ENCODE data around the gene TXNDC2. TPM values are rescaled to one million over a fixed set of nuclear protein-coding genes. Genes with fewer than 3 reads are reported as not detected.

The TXNDC2 gene
- total and polyA plus RNA-seq, 2 donors (not counting 1 experiment from before 2014, with no cell fraction given): 0.15 TPM; not detected in 1

GRCh38 chr18:9918016-9918680 is 32.4 kb downstream of the TXNDC2 start:
- Histone ChIP-seq H3K9me3 (ENCODE audit: control insufficient read depth, insufficient read depth, low read depth, low read length) (no peaks in the 10 kb centered on the region), H3K27ac (ENCODE audit: insufficient read depth, low read length) (no peak overlapping the region), H3K4me2 (ENCODE audit: extremely low read depth, insufficient read depth, low read length) (peak overlapping the region; percentile 11), H3K79me2 (ENCODE audit: control insufficient read depth, insufficient read depth, low read length) (peaks cover 91% of the 10 kb centered on the region), H3K36me3 (ENCODE audit: control insufficient read depth, insufficient read depth, low read length) (no peaks in the 10 kb centered on the region), H4K20me1 (ENCODE audit: control insufficient read depth, extremely low read depth, insufficient read depth, low read length) (peaks cover 29% of the 10 kb centered on the region), H2AFZ (ENCODE audit: low read length) (no peak overlapping the region), H3K27me3 (ENCODE audit: control insufficient read depth, insufficient read depth, low read length) (no peaks in the 10 kb centered on the region), H3K9ac (ENCODE audit: insufficient read depth, low read length) (no peak overlapping the region), H3K4me1 (ENCODE audit: control insufficient read depth, extremely low read depth, insufficient read depth, low read length) (peaks cover 10% of the 10 kb centered on the region), H3K4me3 (replicated peaks in 1 of 4; ENCODE audit: control extremely low read depth in 1 of 4, insufficient read depth in 1 of 4, low read depth in 3 of 4, low read length in 4 of 4) (peak overlapping the region in 1 of 4 experiments; percentile 18)
- peak in 1 of 2 donors; percentile 59 for DNase-seq (ENCODE audit: low read depth in 2 of 2)
- TF ChIP-seq EZH2 (IDR thresholded peaks at IDR 0.05; ENCODE audit: low read length, missing control alignments): no peak

DNA sequence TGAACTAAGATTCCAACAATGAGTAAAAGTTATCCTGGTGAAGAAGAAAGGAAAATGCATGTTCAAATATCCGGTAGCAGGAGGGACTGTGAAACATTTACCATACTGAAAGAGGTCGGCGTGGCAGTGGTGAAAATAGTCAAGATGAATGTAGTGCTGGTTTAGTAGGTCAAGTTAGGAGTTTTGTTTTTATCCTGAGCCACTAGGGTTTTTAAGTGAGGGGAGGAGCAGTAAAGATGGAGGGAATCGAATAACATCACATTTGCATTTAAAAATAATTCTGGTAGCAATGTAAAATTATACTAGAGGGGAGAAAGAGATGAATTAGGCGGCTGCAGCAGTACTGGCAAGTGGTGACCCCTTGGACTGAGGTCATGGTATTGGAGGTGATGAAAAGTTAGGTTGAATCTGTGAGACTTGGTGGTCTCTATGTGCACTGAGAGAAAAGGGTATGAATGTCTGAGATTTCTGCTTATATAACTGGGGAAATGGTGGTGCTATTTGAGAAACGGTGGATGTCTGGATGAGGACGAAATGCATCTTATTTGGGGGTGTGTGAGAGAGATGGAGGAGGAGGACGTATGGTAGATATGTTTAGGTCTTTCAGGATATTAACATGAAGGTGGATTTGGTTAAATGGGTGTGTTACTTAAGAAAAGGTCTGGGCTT is 33.9 kb downstream of the TXNDC2 start:
- Histone ChIP-seq H3K4me1 (ENCODE audit: control insufficient read depth, extremely low read depth, insufficient read depth, low read length) (peaks cover 11% of the 10 kb centered on the region), H2AFZ (ENCODE audit: low read length) (no peak overlapping the region), H3K4me3 (replicated peaks in 1 of 4; ENCODE audit: control extremely low read depth in 1 of 4, insufficient read depth in 1 of 4, low read depth in 3 of 4, low read length in 4 of 4) (no peak overlapping the region), H3K4me2 (ENCODE audit: extremely low read depth, insufficient read depth, low read length) (no peak overlapping the region), H3K36me3 (ENCODE audit: control insufficient read depth, insufficient read depth, low read length) (no peaks in the 10 kb centered on the region), H3K27ac (ENCODE audit: insufficient read depth, low read length) (peak overlapping the region; percentile 2), H4K20me1 (ENCODE audit: control insufficient read depth, extremely low read depth, insufficient read depth, low read length) (peaks cover 31% of the 10 kb centered on the region), H3K27me3 (ENCODE audit: control insufficient read depth, insufficient read depth, low read length) (no peaks in the 10 kb centered on the region), H3K79me2 (ENCODE audit: control insufficient read depth, insufficient read depth, low read length) (peaks cover 100% of the 10 kb centered on the region), H3K9me3 (ENCODE audit: control insufficient read depth, insufficient read depth, low read depth, low read length) (no peaks in the 10 kb centered on the region), H3K9ac (ENCODE audit: insufficient read depth, low read length) (no peak overlapping the region)
- DNase-seq (ENCODE audit: low read depth in 2 of 2): no peak
- TF ChIP-seq, protein P1, sequence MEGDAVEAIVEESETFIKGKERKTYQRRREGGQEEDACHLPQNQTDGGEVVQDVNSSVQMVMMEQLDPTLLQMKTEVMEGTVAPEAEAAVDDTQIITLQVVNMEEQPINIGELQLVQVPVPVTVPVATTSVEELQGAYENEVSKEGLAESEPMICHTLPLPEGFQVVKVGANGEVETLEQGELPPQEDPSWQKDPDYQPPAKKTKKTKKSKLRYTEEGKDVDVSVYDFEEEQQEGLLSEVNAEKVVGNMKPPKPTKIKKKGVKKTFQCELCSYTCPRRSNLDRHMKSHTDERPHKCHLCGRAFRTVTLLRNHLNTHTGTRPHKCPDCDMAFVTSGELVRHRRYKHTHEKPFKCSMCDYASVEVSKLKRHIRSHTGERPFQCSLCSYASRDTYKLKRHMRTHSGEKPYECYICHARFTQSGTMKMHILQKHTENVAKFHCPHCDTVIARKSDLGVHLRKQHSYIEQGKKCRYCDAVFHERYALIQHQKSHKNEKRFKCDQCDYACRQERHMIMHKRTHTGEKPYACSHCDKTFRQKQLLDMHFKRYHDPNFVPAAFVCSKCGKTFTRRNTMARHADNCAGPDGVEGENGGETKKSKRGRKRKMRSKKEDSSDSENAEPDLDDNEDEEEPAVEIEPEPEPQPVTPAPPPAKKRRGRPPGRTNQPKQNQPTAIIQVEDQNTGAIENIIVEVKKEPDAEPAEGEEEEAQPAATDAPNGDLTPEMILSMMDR (conservative IDR thresholded peaks at IDR 0.05 in 1 of 2, IDR thresholded peaks at IDR 0.05 in 1 of 2; ENCODE audit: low read depth in 1 of 2, low read length in 2 of 2): no peak
- TF ChIP-seq EZH2 (IDR thresholded peaks at IDR 0.05; ENCODE audit: low read length, missing control alignments): no peak

DNA sequence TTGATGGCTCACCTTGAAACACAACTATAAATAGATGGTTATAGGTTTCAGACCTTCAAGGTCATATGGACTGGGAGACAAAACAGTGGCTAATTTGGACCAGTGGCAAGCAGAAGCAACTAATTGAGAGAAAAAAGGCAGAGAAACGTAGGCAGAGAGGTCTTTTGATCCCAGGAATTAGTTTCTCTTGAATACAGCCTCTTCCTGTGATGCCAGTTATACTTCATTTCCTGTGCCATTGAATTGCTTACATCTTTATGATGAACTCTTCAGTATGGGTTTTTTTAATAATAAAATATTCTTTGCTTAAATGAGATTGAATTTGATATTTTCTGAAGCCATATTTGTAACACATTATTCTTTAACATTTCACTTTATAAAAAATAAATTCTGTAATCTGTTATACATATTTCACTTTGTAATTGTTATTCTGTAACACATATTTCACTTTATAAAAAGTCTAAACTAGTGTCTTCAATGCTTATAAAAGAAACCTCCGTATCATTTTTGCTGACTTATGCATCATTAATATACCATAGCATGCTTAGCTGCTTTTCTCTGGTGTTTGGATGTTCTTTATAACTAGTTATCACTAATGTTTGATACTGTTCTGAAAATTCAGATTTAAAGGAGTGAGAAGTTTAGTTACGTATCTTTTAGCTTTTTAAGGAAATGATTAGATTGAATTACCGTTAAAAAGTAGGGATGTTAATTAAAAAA is 37.0 kb downstream of the TXNDC2 start:
- Histone ChIP-seq H3K9ac (ENCODE audit: insufficient read depth, low read length) (no peak overlapping the region), H3K4me1 (ENCODE audit: control insufficient read depth, extremely low read depth, insufficient read depth, low read length) (peaks cover 14% of the 10 kb centered on the region)

More for the DNA sequence above, 37.0 kb downstream of the TXNDC2 start:
- H3K36me3 ChIP-seq (ENCODE audit: control insufficient read depth, insufficient read depth, low read length): no peaks in the 10 kb centered on the region
- no peaks in the 10 kb centered on the region for H3K9me3 ChIP-seq (ENCODE audit: control insufficient read depth, insufficient read depth, low read depth, low read length)
- DNase-seq (ENCODE audit: low read depth in 2 of 2): no peak
- no peak overlapping the region for H3K4me2 ChIP-seq (ENCODE audit: extremely low read depth, insufficient read depth, low read length)
- peaks cover 27% of the 10 kb centered on the region for H4K20me1 ChIP-seq (ENCODE audit: control insufficient read depth, extremely low read depth, insufficient read depth, low read length)
- H2AFZ ChIP-seq (ENCODE audit: low read length): no peak overlapping the region
- no peaks in the 10 kb centered on the region for H3K27me3 ChIP-seq (ENCODE audit: control insufficient read depth, insufficient read depth, low read length)
- peaks cover 100% of the 10 kb centered on the region for H3K79me2 ChIP-seq (ENCODE audit: control insufficient read depth, insufficient read depth, low read length)
- no peak overlapping the region for H3K4me3 ChIP-seq (replicated peaks in 1 of 4; ENCODE audit: control extremely low read depth in 1 of 4, insufficient read depth in 1 of 4, low read depth in 3 of 4, low read length in 4 of 4)
- H3K27ac ChIP-seq (ENCODE audit: insufficient read depth, low read length): no peak overlapping the region
- no peak for TF ChIP-seq EZH2 (IDR thresholded peaks at IDR 0.05; ENCODE audit: low read length, missing control alignments)
- TF ChIP-seq, protein P1 (conservative IDR thresholded peaks at IDR 0.05 in 1 of 2, IDR thresholded peaks at IDR 0.05 in 1 of 2; ENCODE audit: low read depth in 1 of 2, low read length in 2 of 2): no peak
